NCI-H1436 (cell line): ENCODE results near the gene MT3.

Experiments
- DNase-seq: peaks from one replicate; lab custom pipeline; 2025; lab: John Stamatoyannopoulos, UW

The MT3 gene

GRCh38 chr16:56631197-56631596, 41.9 kb downstream of the MT3 start:
- DNase-seq: no peak

- DNase-seq: no peak
These were observed 42.5 kb downstream of the MT3 start for GRCh38 chr16:56631832-56632155.

GRCh38 chr16:56632156-56632847, 43.0 kb downstream of the MT3 start, which contains the start of gene MT1M:
Gene MT1M (plus strand): TSS chr16:56632659. CDS start chr16:56632732, 73 bp downstream.
- no peak for DNase-seq

- no peak for DNase-seq
These were observed 43.6 kb downstream of the MT3 start for GRCh38 chr16:56632848-56633365.

- DNase-seq: no peak
These were observed 44.2 kb downstream of the MT3 start for GRCh38 chr16:56633535-56633934.

GRCh38 chr16:56634715-56635440, 45.5 kb downstream of the MT3 start:
- DNase-seq: no peak

GRCh38 chr16:56635441-56635967, 46.2 kb downstream of the MT3 start:
- no peak for DNase-seq

- DNase-seq: no peak
These were observed 47.5 kb downstream of the MT3 start for GRCh38 chr16:56636616-56637413.

GRCh38 chr16:56637814-56638750, 48.8 kb downstream of the MT3 start, which contains the start of gene MT1A:
Gene MT1A (plus strand): TSS chr16:56638666. CDS start chr16:56638739, 73 bp downstream.
- no peak for DNase-seq

GRCh38 chr16:56639045-56639444, 49.7 kb downstream of the MT3 start:
- no peak for DNase-seq

GRCh38 chr16:56640076-56640475, 50.7 kb downstream of the MT3 start:
- DNase-seq: no peak
